DND-41 (cell line): ENCODE measurements around the gene CCRL2.

Experiments used
- CTCF ChIP-seq: IDR thresholded peaks from 2 replicates; pipeline ENCODE4 v1.5.1; 2012; ENCODE audit warnings: borderline replicate concordance, low read length, moderate library complexity, mild to moderate bottlenecking; ENCODE audit not compliant: poor library complexity, severe bottlenecking; ENCODE audit errors: extremely low read depth
- EZH2 ChIP-seq: IDR thresholded peaks from 3 replicates; pipeline ENCODE4 v1.6.1; 2012; ENCODE audit warnings: borderline replicate concordance, low read depth, mild to moderate bottlenecking, moderate library complexity, low read length, inconsistent platforms; ENCODE audit not compliant: severe bottlenecking

- TF ChIP-seq CTCF: no peak
- TF ChIP-seq EZH2: no peak
Observed at GRCh38 chr3:46416811-46417510, 9.9 kb downstream of the CCRL2 start.
